Hematopoietic multipotent progenitor cell treated with erythropoietin and hydrocortisone succinate and interleukin-3 and kit ligand, for 6 days (in vitro differentiated cells): ENCODE measurements around the gene RNASE9.
"Not testable (repeated sequence)": the region's sequence is repeated elsewhere in the genome, so short reads cannot be mapped to it uniquely, and the experiment has no call there.

Experiments
- DNase-seq: peaks from one replicate; pipeline ENCODE4 v3.0.0-alpha.2; 2015

Gene RNASE9

GRCh38 chr14:20515846-20516245, 45.0 kb downstream of the RNASE9 start:
- no peak for DNase-seq

DNA sequence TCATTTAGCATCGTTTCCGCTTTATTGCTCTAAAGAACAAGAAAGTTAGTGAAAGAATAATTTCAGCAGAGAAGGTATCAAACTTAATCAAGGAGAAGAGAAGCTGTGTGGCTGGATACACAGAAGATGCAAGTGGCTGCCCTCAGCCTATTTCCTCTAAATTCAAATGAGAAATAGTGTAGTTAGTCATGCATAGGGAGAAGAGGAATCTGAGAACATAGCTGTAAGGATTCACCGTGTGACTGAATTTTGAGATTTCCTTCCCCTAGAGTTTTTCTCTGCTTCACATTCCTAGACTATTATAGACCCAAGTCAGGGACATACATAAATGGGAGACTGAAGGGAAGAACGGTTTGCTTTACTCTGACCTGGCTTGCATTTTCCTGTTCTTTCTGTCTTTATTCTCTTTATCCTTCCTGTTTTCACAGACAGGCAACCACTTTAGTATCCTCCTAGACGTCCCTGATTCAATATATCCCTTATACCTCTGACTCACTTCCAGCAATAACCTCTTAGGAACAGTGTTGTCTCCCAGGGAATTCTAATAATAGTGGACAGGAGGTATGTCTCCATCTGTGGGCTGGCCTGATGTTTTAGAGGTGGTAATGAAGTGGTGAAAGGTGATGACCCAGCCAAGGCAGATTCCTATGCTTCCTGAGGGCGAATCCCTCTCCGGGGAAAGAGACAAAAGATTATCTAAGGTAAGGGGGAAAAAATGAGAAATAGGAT, 48.5 kb downstream of the RNASE9 start:
- no peak for DNase-seq

DNA sequence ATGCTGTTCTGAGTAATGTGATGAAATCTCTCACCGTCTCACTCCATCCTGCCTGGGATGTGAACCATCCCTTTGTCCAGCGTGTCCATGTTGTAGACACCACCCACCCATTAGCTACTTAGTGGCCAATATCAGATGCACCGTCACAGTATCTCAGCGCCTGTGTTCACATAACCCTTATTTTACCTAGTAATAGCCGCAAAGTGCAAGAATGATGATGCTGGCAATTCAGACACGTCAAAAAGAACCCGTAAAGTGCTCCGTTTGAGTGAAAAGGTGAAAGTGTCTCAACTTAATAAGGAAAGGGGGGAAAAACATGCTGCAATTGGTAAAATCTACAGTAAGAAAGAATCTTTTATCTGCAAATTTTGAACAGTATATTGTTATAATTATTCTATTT, 52.5 kb downstream of the RNASE9 start:
- no peak for DNase-seq

- DNase-seq = not testable (repeated sequence)
Measured at GRCh38 chr14:20507537-20507936, 53.3 kb downstream of the RNASE9 start.

GRCh38 chr14:20506752-20507151, 54.1 kb downstream of the RNASE9 start:
- not testable (repeated sequence) for DNase-seq

GRCh38 chr14:20506276-20506675, 54.6 kb downstream of the RNASE9 start:
- not testable (repeated sequence) for DNase-seq
